Endothelial cell of umbilical vein (primary cell): ENCODE measurements around the gene TMEM266. TPM values are rescaled to one million over a fixed set of nuclear protein-coding genes. Genes with fewer than 3 reads are reported as not detected.

ENCODE experiments used
- BruUV-seq: library from RNA; stranded (reverse); fragments of 400-500 nt; replicated peaks from 2 replicates; lab custom pipeline; 2021; lab: Mats Ljungman, UMichigan
- CTCF ChIA-PET: fragments of 300-600, 350-600 bp; sonication (Branson Sonifier 250); formaldehyde crosslinking; loops from one replicate; lab custom pipeline; 2021; ENCODE audit warnings: antibody characterized with exemption, inconsistent platforms; lab: Charles Lee
- POLR2A ChIA-PET: fragments of 300-600, 350-600 bp; sonication (Branson Sonifier 250); formaldehyde crosslinking; loops from one replicate; lab custom pipeline; 2021; ENCODE audit warnings: antibody characterized with exemption, inconsistent platforms; lab: Charles Lee
- DNase-seq: peaks from one replicate; pipeline ENCODE4 v3.0.0-alpha.2; 2011; ENCODE audit warnings: low read depth, low spot score
- FAIRE-seq: peaks from 2 replicates; lab custom pipeline; 2011; peaks lifted over from hg19 to GRCh38; lab: Jason Lieb, UNC
- H2AFZ ChIP-seq: 2 replicates; pipeline ENCODE4 v1.6.0; 2012; ENCODE audit warnings: low read depth, low read length, control low read depth, inconsistent platforms
- H3K27ac ChIP-seq: 2 replicates; pipeline ENCODE4 v1.5.1; 2011; ENCODE audit warnings: low read depth, mild to moderate bottlenecking, control low read depth, low read length, moderate library complexity; ENCODE audit not compliant: insufficient read depth
- H3K27me3 ChIP-seq, 2 experiments: 2 replicates each; pipeline versions ENCODE4 v1.6.0 to v1.6.1; 2011; ENCODE audit warnings: low read length in 2 of 2, mixed read lengths in 1 of 2; ENCODE audit not compliant: control insufficient read depth in 2 of 2, insufficient read depth in 2 of 2
- H3K36me3 ChIP-seq, 2 experiments: 2 replicates in 1 of 2; 3 replicates in 1 of 2; pipeline ENCODE4 v1.5.1; 2011; ENCODE audit warnings: low read length in 2 of 2, mild to moderate bottlenecking in 1 of 2, moderate library complexity in 1 of 2; ENCODE audit not compliant: control insufficient read depth in 2 of 2, insufficient read depth in 2 of 2; ENCODE audit errors: extremely low read depth in 1 of 2
- H3K4me1 ChIP-seq: 3 replicates; pipeline ENCODE4 v1.5.1; 2011; ENCODE audit warnings: mild to moderate bottlenecking, low read length; ENCODE audit not compliant: control insufficient read depth, insufficient read depth; ENCODE audit errors: extremely low read depth
- H3K4me2 ChIP-seq: 2 replicates; pipeline ENCODE4 v1.6.1; 2011; ENCODE audit warnings: low read length, control low read depth, mixed read lengths; ENCODE audit not compliant: insufficient read depth
- H3K4me3 ChIP-seq, 3 experiments: fragments of 200-600 bp in 1 of 3; sonication (generic), shearing (Covaris generic) in 1 of 3; replicated peaks in 1 of 3; 2 replicates each; pipeline ENCODE4 v1.5.1; 2011 to 2016; ENCODE audit warnings: control low read depth in 3 of 3, low read length in 3 of 3, mild to moderate bottlenecking in 2 of 3, inconsistent platforms in 1 of 3, low read depth in 1 of 3, moderate library complexity in 1 of 3; ENCODE audit not compliant: insufficient read depth in 1 of 3
- H3K79me2 ChIP-seq: 2 replicates; pipeline ENCODE4 v1.6.0; 2012; ENCODE audit warnings: low read length, inconsistent platforms; ENCODE audit not compliant: control insufficient read depth, insufficient read depth
- H3K9ac ChIP-seq: replicated peaks from 2 replicates; pipeline ENCODE3; 2011; ENCODE audit warnings: low read length, control low read depth; ENCODE audit not compliant: insufficient read depth; ENCODE audit errors: extremely low read depth
- H3K9me1 ChIP-seq: replicated peaks from 3 replicates; pipeline ENCODE4 v1.6.0; 2011; ENCODE audit warnings: mild to moderate bottlenecking, low read length; ENCODE audit not compliant: control insufficient read depth, insufficient read depth; ENCODE audit errors: extremely low read depth
- H3K9me3 ChIP-seq: replicated peaks from 2 replicates; pipeline ENCODE4 v1.5.1; 2012; ENCODE audit warnings: low read length, inconsistent platforms; ENCODE audit not compliant: control insufficient read depth, insufficient read depth
- H4K20me1 ChIP-seq: replicated peaks from 2 replicates; pipeline ENCODE3; 2011; ENCODE audit warnings: mild to moderate bottlenecking, low read length; ENCODE audit not compliant: control insufficient read depth, insufficient read depth; ENCODE audit errors: extremely low read depth
- CTCF ChIP-seq, 2 donors: IDR thresholded peaks; 1 replicate in 1 of 2; 2 replicates in 1 of 2; pipeline ENCODE4 v1.5.1; 2011; ENCODE audit warnings: low read length in 2 of 2, mild to moderate bottlenecking in 2 of 2, moderate library complexity in 2 of 2, control low read depth in 1 of 2, inconsistent platforms in 1 of 2, low read depth in 1 of 2; ENCODE audit not compliant: insufficient read depth in 1 of 2; ENCODE audit errors: extremely low read depth in 1 of 2
- EZH2 ChIP-seq: IDR thresholded peaks from 2 replicates; pipeline ENCODE4 v1.6.1; 2012; ENCODE audit warnings: borderline replicate concordance, low read depth, mild to moderate bottlenecking, moderate library complexity, low read length, inconsistent platforms; ENCODE audit not compliant: severe bottlenecking
- FOS ChIP-seq: IDR thresholded peaks from 2 replicates; pipeline ENCODE4 v1.6.1; 2011; ENCODE audit warnings: mild to moderate bottlenecking, low read length, moderate library complexity, borderline replicate concordance; ENCODE audit not compliant: insufficient read depth
- GATA2 ChIP-seq: IDR thresholded peaks from 2 replicates; pipeline ENCODE4 v1.7.0; 2011; ENCODE audit warnings: low read depth, mild to moderate bottlenecking, moderate library complexity, mixed read lengths, low read length; ENCODE audit not compliant: insufficient read length, insufficient read depth
- JUN ChIP-seq: IDR thresholded peaks from 2 replicates; pipeline ENCODE4 v1.6.1; 2011; ENCODE audit warnings: borderline replicate concordance, low read depth; ENCODE audit not compliant: insufficient read length, insufficient read depth
- MAX ChIP-seq: IDR thresholded peaks from 2 replicates; pipeline ENCODE4 v1.6.1; 2011; ENCODE audit not compliant: insufficient read depth, insufficient read length
- MYC ChIP-seq: IDR thresholded peaks from one replicate; pipeline ENCODE4 v1.6.1; 2011; ENCODE audit warnings: mild to moderate bottlenecking, low read depth, low read length
- POLR2A ChIP-seq: IDR thresholded peaks from 2 replicates; pipeline ENCODE4 v1.6.1; 2012; ENCODE audit warnings: low read depth, mild to moderate bottlenecking, control low read depth, low read length
- POLR2AphosphoS5 ChIP-seq: IDR thresholded peaks from 2 replicates; pipeline ENCODE4 v1.6.1; 2012; ENCODE audit warnings: low read depth, mild to moderate bottlenecking, control low read depth, low read length, moderate library complexity; ENCODE audit not compliant: insufficient read depth
- dilution Hi-C: fragments of 300-500 bp; cut with MboI; formaldehyde crosslinking; loops from one replicate; pipeline ENCODE4 v1.15.0; 2019; ENCODE audit warnings: low sequenced_read_pairs; ENCODE audit not compliant: extremely low pct_ligation_motif_present
- intact Hi-C: fragments of 100-400 bp; cut with micrococcal nuclease; formaldehyde crosslinking; loops from one replicate; pipeline ENCODE4 v1.10.0; 2022
- polyA plus RNA-seq, 4 experiments: library from polyadenylated mRNA; depleted of rRNA in 3 of 4; stranded (reverse) in 3 of 4; unstranded in 1 of 4; fragments of >200 nt; gene quantifications; 2 replicates each; pipeline versions ENCODE4 v1.2.1 to v1.2.3, GENCODE V29; 2011 to 2012; ENCODE audit warnings: missing spikeins in 1 of 4
- total RNA-seq: library from RNA; stranded (reverse); gene quantifications from 2 replicates; pipeline ENCODE4 v1.2.3, GENCODE V29; 2021

The TMEM266 gene
- total and polyA plus RNA-seq, 2 donors (not counting 3 experiments of a cell fraction or from before 2014, with no cell fraction given) = not detected

DNA sequence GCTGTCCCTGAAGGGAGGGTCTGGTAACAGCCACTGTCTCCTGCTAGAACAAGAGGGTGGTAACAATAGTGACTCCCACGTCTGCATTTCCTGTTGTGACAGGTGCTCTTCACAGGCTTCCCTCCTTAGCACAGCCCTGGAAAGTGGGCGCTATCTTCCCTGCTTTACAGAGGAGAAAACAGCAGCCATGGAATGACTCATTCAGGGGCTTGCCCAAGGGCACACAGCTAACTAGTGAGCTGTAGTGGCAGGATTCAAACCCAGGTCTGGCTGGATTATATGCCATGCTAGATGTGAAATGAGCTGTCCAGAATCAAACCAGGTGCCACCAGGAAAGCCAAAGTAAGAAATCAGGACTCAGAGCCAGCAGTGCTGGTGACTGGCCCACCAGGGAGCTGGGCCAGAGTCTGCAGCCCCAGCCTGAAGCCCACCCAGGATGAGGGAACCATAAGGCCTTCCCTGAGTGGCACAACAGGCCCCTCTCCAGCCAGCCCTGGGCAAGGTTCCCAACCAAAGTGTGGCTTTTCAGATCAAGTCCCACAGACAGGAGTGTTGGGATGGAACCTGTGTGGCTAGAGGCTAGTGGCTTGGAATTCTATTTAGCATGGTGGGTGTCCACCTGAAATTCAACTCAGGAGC lies 149.1 kb downstream of the TMEM266 start:
- Histone ChIP-seq H3K9me3 (no peaks in the 10 kb centered on the region), H4K20me1 (no peaks in the 10 kb centered on the region), H3K4me3 (no peak overlapping the region), H2AFZ (no peak overlapping the region), H3K27me3 (no peaks in the 10 kb centered on the region), H3K9ac (no peak overlapping the region), H3K4me1 (no peaks in the 10 kb centered on the region), H3K4me2 (no peak overlapping the region), H3K36me3 (peaks cover 5 to 8% of the 10 kb centered on the region in 2 experiments), H3K79me2 (no peaks in the 10 kb centered on the region), H3K27ac (no peak overlapping the region), H3K9me1 (no peaks in the 10 kb centered on the region)
- intact Hi-C loops = no loop called here
- ChIA-PET POLR2A (no interaction called here), CTCF (interaction anchor here (0.9 to 1.2 kb wide), 2 partner anchors 9 to 12 kb away, joined by 3 read pairs; no protein-coding TSS in a partner anchor)
- DNase-seq (no peak), FAIRE-seq (no peak)
- BruUV-seq = no TSS peak
- no peak for TF ChIP-seq CTCF (IDR thresholded peaks at IDR 0.05; ENCODE audit: extremely low read depth in 1 of 2, insufficient read depth in 1 of 2, low read depth in 1 of 2, low read length in 2 of 2)
- dilution Hi-C loops = no loop called here

DNA sequence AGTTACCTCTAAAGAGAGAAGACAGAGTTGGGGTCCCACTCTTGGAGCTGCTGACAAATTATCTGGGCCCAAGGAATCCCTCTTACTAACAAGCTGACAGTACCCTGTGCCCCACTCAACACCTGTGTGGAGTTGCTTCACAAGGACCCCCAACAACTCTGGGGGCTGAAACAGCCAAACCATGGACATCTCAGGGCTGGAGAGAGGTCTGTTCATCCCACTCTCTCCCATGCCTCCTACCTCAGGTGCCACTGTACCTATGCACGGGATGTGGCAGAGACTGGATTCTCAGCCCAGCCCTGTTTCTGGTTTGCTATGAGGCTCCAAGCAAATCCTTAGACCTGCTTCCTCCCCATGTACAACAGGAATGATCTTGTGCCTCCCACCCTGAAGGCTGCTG lies 149.7 kb downstream of the TMEM266 start:
- DNase-seq = no peak
- ChIA-PET POLR2A (no interaction called here), CTCF (interaction anchor here (0.9 to 1.2 kb wide), 2 partner anchors 8 to 13 kb away, joined by 3 read pairs; no protein-coding TSS in a partner anchor)
- no TSS peak for BruUV-seq
- no peak overlapping the region for H3K4me3 ChIP-seq
- no peak overlapping the region for H3K27ac ChIP-seq
- no peaks in the 10 kb centered on the region for H3K79me2 ChIP-seq
- no peak overlapping the region for H3K9ac ChIP-seq
- H3K4me1 ChIP-seq = no peaks in the 10 kb centered on the region
- no peak overlapping the region for H2AFZ ChIP-seq
- intact Hi-C loops (no loop called here), dilution Hi-C loops (no loop called here)
- no peaks in the 10 kb centered on the region for H4K20me1 ChIP-seq
- H3K4me2 ChIP-seq = no peak overlapping the region
- H3K36me3 ChIP-seq = peaks cover 8% of the 10 kb centered on the region in 2 experiments
- TF ChIP-seq MYC (no peak), EZH2 (no peak), POLR2AphosphoS5 (no peak), GATA2 (no peak), FOS (no peak), POLR2A (no peak), JUN (no peak), MAX (no peak), CTCF (IDR thresholded peaks at IDR 0.05; ENCODE audit: extremely low read depth in 1 of 2, insufficient read depth in 1 of 2, low read depth in 1 of 2, low read length in 2 of 2) (no peak)
- H3K9me1 ChIP-seq = no peaks in the 10 kb centered on the region
- no peaks in the 10 kb centered on the region for H3K27me3 ChIP-seq
- H3K9me3 ChIP-seq = no peaks in the 10 kb centered on the region
- no peak for FAIRE-seq
